HG03439 (cell line): ENCODE data around the gene TRABD.
"Not testable (repeated sequence)": the region's sequence is repeated elsewhere in the genome, so short reads cannot be mapped to it uniquely, and the experiment has no call there.

Source experiments
- ATAC-seq: cut with Tn5 transposase; IDR thresholded peaks from one replicate; pipeline ENCODE4 v1.9.1; 2021; ENCODE audit warnings: mild to moderate bottlenecking, moderate library complexity; ENCODE audit not compliant: unreplicated experiment

TRABD gene

DNA sequence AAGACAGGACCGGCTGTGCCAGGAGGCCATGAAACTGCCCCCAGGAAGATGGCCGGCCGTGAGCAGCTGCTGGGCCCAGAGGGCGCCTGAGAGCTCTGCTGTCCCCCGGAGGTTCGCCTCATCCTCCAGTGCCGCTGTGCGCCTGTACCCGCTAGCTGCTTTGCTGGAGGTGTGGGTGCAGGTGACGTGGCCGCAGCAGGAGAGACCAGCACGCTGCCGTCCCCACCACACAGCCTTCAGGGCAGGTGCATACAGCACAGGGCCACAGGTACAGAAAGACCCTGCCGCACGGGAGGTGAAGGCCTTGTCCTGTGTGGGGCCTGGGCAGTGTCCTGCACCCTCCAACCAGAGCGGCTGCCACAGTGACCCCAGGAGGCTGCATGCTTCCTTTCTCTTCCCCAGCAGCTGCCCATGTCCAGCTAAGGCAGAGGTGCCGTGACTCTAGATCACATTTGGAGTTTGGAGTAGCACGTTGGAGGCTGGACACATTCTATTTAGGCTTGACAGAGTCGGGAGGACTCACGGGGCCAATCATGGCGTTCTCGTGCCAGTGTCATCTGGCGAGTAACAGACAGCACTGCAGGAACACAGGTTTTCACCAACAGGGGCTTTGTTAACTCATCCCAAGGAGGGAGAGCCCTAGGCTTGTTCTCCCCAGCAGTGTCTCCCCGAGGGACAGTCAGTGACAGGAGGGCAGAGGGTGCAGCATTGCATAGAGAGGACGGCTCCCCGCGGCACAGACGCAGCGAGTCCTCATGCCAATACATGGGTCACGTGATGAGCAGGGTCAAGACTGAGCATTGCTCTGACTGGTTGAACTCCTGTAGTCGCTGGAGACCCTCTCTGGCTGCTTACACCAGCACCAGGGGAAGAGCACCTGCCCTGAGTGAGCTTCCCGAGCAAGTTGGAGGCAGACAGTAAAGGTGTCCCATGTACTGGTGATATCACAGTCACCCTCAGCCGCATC is 33.9 kb upstream of the TRABD start:
- ATAC-seq: no peak

DNA sequence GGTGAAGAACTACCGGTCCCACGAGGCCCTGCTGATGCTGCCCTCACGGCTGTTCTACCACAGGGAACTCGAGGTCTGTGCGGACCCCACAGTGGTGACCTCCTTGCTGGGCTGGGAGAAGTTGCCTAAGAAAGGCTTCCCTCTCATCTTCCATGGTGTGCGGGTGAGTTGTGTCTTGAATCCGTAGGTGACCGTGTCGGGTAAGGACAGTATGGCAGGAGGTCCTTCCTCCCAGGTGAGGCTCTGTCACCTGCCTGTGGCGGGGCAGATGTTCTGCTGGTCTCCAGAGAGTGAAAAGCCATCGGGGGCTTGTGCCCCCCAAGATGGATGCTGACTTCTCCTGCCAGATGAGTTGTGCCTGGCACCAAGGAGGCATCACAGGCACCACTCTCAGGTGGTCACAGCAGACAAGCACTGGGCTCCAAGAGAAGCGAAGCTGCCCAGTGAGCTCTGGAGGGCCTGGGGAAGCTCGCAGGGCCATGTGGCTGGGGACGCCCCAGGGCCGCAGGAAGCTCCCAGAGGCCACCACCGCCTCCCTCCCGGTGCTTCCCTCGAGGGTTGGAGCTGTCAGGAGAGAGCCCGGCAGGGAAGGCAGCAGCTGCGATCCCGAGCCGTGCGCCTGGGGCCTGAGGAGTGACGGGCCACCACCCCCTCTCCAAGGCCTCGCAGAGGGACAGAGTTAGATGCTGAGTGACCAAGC is 32.5 kb upstream of the TRABD start:
- ATAC-seq: no peak

DNA sequence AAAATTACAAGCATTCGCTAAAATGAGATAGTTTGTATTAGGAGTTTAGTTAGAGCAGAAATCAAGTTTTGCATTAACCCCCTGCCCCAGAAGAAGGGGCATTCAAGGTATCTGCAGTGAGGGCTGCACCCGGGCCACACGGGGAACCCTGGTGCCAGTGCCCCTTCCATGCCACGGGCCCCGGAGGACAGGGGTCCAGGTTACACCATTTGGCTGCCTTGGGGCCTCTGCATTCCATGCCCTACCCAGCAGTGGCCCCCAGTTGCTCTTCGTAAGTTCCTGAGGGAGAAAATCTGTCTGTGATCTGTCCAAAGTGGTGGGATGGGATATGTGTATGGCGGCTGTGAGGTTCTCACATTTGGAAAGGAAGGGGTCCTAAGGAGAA is 32.0 kb upstream of the TRABD start:
- no peak for ATAC-seq

DNA sequence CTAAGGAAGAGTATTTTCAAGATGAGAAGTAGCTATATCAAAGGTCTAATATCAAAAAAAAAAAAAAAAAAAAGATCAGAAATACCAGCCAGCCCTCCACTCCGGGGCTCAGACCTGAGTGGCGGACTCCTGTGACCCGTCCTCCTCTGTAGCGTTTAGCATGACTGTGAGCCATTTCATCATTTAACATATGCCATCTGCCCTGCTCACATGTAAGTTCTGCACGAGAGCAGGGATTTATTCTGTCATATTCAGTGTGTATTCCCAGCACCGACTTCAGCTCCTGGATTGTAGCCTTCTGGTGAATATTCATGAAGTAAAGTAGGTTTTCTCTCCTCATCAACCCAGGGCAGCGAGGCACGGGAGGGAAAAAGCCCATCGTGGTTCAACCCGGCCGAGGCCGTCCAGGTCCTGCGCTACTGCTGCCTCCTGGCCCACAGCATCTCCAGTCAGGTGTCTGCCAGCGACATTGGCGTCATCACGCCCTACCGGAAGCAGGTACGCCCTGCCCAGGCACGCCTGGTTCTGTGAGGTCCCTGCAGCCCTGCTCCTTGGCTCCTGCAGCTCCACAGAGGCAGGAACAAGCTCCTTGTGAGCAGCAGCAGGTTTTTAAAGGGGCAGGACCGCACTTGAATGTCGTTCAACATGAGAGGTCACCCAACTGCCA is 27.9 kb upstream of the TRABD start:
- no peak for ATAC-seq

DNA sequence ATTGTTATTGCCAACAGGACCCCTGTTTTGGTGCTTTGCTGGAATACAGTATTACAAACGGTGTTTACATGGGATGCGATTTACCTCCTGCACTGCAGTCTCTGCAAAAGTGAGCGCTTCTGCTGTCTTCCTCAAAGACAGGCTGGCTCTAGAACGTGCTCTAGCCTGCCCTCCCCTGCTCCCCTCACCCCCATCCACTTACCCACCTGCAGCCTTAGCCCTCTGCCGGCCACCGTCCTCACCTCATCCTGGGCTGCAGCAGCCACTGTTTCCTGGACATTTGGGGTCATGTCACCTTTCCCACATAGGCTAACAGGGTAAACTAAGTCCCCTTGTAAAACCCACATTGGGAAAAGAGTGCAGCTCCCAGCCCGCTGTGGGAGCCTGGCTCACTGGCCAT is 24.8 kb upstream of the TRABD start:
- no peak for ATAC-seq

DNA sequence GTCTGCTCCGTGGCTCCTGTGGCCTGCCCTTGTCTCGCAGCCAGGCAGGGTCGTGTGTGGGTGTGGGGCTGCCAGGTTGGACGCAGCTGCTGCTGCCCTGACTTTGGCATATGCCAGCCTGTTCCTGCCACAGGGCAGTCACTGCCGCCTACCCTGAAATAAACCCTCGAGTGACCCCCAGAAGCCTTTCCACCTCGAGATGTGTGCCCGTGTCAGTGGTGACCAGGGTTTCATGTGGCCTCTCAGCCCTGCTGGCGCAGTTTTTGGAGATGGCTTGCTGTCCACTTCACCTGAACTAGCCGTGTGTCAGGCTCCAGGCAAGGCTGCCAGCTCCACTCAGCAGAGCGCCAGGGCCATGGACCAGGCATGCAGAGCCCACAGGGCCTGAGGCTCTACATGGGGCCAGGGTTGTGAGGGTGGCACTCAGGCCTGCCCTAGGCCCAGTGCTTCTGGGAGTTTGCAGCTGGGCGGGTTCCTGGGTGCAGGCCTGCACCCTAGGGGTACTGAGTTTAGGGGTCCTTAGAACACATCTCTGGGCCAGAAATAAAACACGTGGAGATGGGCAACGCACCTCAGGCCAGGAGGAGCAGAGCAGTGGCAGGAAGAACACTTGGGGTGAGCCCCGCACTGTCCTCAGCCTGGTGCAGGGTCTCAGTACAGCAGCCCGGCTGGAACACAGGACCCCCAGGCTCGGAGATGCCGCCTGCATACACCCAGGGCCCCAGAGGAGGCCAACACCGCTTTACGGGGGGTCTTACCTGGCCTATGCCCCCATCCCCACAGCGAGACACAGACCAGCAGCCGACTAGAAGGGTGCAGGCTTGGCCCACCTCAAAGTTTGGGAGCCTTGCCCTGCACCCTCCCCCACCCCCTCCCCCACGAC is 24.0 kb upstream of the TRABD start:
- ATAC-seq: no peak

DNA sequence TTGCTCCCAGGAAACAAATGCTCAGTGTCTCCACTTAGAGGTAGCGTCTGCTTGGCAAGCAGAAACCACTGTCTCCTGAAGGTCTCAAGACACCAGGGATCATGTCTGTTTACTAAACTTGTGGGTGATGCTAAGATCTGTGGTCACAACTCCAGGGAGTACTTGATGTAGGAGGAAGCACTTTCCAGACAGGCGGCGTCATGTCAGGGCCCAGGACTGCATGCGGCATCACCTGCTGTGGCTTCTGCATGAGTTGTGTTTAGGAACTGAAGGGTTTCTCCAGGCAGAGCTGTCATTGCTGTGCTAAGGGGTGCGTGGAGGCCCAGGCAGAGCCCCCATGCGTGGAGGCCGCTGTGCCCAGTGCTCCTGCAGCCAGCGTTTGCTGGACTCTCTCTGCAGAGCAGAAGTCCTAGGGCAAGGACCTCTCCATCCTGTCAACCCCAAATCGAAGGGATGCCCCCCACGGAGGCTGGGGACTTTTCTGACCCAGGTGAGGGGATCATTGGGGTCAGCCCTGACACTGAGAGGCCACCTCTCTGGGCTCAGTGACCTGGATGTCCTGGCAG is 23.2 kb upstream of the TRABD start:
- no peak for ATAC-seq

DNA sequence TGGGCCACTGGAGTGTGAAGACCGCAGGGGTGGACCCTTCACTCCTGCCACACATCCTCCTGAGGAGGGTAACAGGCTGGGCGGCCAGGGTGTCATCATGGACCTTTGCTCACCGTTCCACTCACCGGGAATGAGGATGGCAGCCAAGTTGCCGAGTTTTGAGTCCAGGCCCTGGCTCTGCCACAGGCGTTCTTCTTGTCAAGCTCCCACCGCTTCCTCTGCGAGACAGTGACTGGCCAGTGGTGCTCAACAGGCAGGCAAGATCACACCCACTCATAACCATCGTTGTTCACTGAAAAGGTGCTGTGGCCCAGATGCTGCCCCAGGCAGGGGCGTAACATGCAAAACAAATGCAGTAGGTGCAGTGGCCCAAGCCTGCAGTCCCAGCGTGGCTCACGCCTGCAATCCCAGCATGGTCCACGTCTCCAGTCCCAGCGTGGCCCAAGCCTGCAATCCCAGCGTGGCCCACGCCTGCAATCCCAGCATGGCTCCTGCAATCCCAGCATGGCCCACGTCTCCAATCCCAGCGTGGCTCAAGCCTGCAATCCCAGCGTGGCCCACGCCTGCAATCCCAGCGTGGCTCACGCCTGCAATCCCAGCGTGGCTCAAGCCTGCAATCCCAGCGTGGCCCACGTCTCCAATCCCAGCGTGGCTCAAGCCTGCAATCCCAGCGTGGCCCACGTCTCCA is 20.1 kb upstream of the TRABD start:
- no peak for ATAC-seq

DNA sequence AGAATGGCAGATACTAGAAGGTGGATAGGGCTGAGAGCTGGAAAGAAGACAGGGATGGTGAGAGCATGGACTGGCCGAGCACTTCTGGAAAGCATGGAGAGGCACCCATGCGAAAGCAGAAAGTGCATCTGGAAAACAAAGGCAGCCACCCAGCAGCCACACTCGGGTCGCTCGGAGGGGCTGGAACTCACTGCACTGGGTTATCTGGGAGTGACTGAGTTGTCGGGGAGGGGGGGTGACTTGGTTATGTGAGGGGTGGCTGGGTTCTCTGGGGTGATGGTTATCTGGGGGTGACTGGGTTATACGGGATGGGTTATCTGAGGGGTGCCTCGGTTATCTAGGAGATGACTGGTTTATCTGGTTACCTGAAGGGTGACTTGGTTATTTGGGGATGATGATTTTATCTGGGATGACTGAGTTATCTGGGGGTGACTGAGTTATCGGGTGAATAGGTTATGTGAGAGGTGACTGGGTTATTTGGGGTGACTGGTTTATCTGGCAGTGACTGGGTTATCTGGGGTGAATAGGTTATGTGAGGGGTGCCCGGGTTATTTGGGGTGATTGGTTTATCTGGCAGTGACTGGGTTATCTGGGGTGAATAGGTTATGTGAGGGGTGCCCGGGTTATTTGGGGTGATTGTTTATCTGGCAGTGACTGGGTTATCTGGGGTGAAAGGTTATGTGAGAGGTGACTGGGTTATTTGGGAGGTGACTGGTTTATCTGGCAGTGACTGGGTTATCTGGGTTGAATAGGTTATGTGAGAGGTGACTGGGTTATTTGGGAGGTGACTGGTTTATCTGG is 17.8 kb upstream of the TRABD start:
- no peak for ATAC-seq

DNA sequence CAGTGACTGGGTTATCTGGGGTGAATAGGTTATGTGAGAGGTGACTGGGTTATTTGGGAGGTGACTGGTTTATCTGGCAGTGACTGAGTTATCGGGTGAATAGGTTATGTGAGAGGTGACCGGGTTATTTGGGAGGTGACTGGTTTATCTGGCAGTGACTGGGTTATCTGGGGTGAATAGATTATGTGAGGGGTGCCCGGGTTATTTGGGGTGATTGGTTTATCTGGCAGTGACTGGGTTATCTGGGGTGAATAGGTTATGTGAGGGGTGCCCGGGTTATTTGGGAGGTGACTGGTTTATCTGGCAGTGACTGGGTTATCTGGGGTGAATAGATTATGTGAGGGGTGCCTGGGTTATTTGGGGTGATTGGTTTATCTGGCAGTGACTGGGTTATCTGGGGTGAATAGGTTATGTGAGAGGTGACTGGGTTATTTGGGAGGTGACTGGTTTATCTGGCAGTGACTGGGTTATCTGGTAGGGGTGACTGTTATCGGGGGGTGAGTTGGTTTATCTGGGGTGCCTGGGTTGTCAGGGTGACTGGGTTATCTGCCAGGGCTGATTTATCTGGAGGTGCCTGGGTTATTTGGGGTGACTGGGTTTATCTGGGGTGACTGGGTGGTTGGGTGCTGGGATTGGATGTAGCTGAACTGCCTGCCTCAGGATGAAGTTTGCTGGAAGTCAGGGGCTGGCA is 17.1 kb upstream of the TRABD start:
- ATAC-seq: not testable (repeated sequence)

DNA sequence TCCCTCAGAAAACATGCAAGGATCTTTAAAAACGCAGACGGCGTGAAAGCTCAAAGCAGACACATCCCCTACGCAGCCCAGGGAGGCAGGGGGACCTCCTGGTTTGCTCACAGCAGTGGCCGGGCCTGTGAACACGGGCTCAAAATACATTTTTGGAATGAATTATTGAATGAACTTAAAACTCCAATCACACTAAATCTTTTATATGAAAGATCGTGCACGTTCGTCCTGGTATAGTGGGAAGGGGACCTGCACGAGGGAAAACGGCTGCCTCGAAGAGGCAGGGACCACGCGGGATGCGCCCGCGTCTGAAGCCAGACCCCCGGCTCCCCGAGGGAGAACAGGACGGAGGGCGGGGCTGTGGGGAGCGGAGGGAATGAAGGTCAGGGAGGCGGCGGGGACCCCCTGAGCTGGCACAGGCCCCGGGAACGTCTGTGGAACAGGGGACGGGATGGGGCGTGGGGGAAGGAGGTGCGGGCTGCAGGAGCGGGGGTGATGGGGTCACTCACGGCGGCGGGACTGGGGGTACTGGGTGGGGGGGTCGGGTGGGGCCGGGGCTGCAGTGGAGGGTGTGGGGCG is 16.4 kb upstream of the TRABD start:
- no peak for ATAC-seq

DNA sequence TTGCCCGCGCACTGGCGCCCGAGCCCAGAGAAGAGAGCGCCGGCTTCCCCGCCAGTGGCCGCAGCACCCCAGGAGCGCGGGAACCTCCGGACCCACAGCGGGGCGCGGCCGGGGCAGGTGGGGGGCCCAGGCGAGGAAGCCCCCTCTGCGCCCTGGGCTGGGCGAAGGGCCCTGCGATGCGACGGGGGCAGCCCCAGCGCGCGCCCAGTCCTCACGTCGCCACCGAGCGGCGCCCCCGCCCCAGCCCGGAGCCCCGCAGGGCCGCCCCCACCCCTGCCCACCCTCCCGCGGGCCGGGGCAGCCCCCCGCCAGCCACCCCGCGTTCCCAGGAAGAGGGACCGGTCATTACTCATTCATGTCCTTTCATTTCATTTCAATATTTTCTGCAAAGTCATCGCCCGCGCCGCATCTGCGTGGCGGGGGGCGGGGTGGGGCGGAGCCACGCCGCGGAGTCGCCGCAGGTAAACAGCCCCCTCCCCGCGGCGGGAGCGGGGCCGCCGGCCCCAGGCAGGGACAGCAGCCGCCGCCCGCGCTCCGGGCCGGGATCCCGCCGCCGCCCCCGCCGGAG is 15.9 kb upstream of the TRABD start:
- ATAC-seq: no peak

DNA sequence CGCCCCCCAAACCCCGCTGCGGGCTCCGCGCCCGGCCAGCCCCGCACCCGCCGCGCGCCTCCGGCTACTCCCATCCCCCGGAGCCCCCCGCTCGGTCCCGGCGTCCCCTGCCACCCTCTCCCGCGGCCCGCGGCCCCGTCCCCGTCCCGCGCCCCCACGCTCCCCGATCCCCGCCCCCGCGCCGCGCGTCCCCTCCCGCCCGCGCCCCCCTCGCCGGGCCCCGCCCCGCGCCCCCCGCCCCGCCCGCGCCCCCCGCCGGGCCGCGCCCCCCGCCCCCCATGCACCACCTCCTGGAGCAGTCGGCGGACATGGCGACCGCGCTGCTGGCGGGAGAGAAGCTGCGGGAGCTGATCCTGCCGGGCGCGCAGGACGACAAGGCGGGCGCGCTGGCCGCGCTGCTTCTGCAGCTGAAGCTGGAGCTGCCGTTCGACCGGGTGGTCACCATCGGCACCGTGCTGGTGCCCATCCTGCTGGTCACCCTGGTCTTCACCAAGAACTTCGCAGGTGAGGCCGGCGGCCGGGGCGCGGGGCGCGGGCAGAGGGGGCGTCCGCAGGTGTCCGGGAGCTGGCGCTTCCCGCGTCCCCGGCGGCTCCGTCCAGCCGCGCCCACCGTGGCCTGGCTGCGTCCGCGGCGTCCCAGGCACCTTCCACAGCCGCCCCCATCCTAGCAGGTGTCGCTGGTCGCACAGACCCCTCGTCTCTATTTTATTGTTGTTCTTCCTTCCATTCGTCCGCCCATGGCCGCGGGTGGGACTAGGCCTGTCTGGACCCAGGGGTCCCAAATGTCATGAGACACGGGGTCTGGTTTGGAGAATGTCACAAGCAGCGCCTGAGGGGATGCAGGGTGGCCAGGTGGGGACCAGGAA is 15.0 kb upstream of the TRABD start, which contains the start of gene PANX2:
Gene PANX2, plus strand, starts transcription at position 279 of the 866 bp plus-strand sequence. Its CDS starts 0 bp downstream, at position 279.
- no peak for ATAC-seq

DNA sequence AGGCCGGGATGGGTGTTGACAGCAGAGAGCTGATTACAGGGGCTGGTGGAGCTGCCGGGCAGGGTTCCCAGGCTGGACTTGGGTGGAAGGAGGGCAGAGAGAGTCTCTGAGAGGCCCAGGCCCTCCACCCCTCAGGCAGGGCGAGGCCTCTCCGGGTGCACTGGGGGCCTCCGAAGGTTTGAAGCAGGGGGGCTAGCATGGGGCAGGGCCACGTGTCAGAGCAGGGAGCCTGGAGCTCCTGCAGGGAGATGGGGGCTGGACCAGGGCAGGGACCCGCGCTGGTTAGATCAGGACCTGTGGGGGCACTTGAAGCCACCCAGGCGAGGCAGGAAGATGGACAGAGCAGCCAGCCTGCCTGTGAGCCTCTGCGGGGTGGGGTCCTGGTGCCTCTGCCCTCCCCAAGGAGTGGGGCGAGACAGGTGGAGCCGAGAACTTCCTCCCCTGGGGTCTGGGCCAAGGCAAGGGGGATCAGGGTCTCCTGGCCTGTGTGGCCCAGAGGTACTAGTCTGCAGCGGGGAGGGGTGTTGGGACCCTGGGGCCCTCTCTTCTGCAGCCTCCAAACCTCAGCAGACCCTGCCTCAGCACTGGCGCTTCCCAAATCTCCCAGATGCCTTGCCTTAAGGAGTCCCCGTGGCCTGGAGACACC is 14.3 kb upstream of the TRABD start:
- no peak for ATAC-seq

DNA sequence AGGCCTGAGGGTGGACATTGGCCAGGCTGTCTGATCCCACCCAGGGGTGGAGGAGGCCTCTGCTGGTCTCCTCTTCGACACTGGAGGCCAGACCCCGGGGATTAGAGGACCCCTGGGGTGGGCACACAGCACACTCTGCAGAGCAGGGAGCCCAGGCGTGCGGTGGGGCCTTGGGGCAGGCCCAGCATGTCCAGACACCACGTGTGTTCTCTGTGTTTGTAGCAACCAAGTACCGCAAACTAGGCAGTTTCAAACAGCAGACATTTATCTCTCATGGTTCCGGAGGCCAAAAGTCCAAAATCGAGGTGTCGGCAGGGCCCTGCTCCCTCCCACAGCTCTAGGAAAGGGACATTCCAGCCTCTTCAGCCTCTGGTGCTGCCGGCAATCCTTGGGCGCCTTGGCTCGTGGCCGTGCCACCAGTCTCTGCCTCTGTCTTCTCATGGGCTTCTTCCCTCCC is 13.7 kb upstream of the TRABD start:
- no peak for ATAC-seq
